ENCODE data around the gene ING2.

Gene ING2

GRCh38 chr4:183554878-183555585 is 50.2 kb downstream of the ING2 start:
- DNase-seq (ENCODE audit: low read depth): no peak
- TF ChIP-seq CTCF (IDR thresholded peaks at IDR 0.05; ENCODE audit: control insufficient read depth, insufficient read depth, low read depth, low read length, missing control alignments): no peak
- H3K4me3 ChIP-seq (ENCODE audit: control insufficient read depth, low read depth, low read length): no peak overlapping the region

GRCh38 chr4:183556947-183557346 is 52.1 kb downstream of the ING2 start:
- no peak overlapping the region for H3K4me3 ChIP-seq (ENCODE audit: control insufficient read depth, low read depth, low read length)
- TF ChIP-seq CTCF (IDR thresholded peaks at IDR 0.05; ENCODE audit: control insufficient read depth, insufficient read depth, low read depth, low read length, missing control alignments): no peak
- DNase-seq (ENCODE audit: low read depth): no peak

GRCh38 chr4:183557611-183558010 is 52.8 kb downstream of the ING2 start:
- DNase-seq (ENCODE audit: low read depth): no peak
- H3K4me3 ChIP-seq (ENCODE audit: control insufficient read depth, low read depth, low read length): no peak overlapping the region
- TF ChIP-seq CTCF (IDR thresholded peaks at IDR 0.05; ENCODE audit: control insufficient read depth, insufficient read depth, low read depth, low read length, missing control alignments): no peak

- H3K4me3 ChIP-seq (ENCODE audit: control insufficient read depth, low read depth, low read length): no peak overlapping the region
- no peak for DNase-seq (ENCODE audit: low read depth)
- TF ChIP-seq CTCF (IDR thresholded peaks at IDR 0.05; ENCODE audit: control insufficient read depth, insufficient read depth, low read depth, low read length, missing control alignments): no peak
Observed at GRCh38 chr4:183558873-183559272, 54.0 kb downstream of the ING2 start.

- no peak for TF ChIP-seq CTCF (IDR thresholded peaks at IDR 0.05; ENCODE audit: control insufficient read depth, insufficient read depth, low read depth, low read length, missing control alignments)
- DNase-seq (ENCODE audit: low read depth): no peak
- H3K4me3 ChIP-seq (ENCODE audit: control insufficient read depth, low read depth, low read length): no peak overlapping the region
Observed at GRCh38 chr4:183561905-183562304, 57.0 kb downstream of the ING2 start.
